Trophoblast cell (in vitro differentiated cells and primary cell): ENCODE measurements around the gene SIKE1.
A peak's percentile ranks its signal among the peaks of the same experiment; 100 is the strongest.
"Not testable (repeated sequence)": the region's sequence is repeated elsewhere in the genome, so short reads cannot be mapped to it uniquely, and the experiment has no call there.

Experiments used
- DNase-seq, 2 donors: peaks; one replicate each; pipeline ENCODE4 v3.0.0-alpha.2; 2016
- H2AFZ ChIP-seq: 2 replicates; pipeline ENCODE4 v1.6.1; 2013; ENCODE audit warnings: low read length, moderate library complexity, mild to moderate bottlenecking; ENCODE audit not compliant: insufficient read depth, poor library complexity
- H2AK5ac ChIP-seq: 2 replicates; pipeline ENCODE4 v1.6.1; 2013; ENCODE audit warnings: mild to moderate bottlenecking, low read length
- H2BK120ac ChIP-seq: 2 replicates; pipeline ENCODE4 v1.6.1; 2013; ENCODE audit warnings: low read length, mild to moderate bottlenecking, moderate library complexity; ENCODE audit not compliant: insufficient read depth, poor library complexity
- H2BK12ac ChIP-seq: 2 replicates; pipeline ENCODE4 v1.6.1; 2013; ENCODE audit warnings: mild to moderate bottlenecking, low read length, moderate library complexity
- H2BK5ac ChIP-seq: 2 replicates; pipeline ENCODE4 v1.6.1; 2013; ENCODE audit warnings: low read length, low read depth, moderate library complexity, mild to moderate bottlenecking; ENCODE audit not compliant: poor library complexity
- H3K14ac ChIP-seq: 2 replicates; pipeline ENCODE4 v1.6.1; 2013; ENCODE audit warnings: mild to moderate bottlenecking, low read length
- H3K18ac ChIP-seq: 2 replicates; pipeline ENCODE4 v1.6.1; 2013; ENCODE audit warnings: mild to moderate bottlenecking, low read length
- H3K23ac ChIP-seq: 2 replicates; pipeline ENCODE4 v1.6.1; 2013; ENCODE audit warnings: low read length
- H3K27ac ChIP-seq: 2 replicates; pipeline ENCODE4 v1.5.1; 2013; ENCODE audit warnings: low read depth, mild to moderate bottlenecking, inconsistent platforms, low read length, moderate library complexity
- H3K27me3 ChIP-seq: 2 replicates; pipeline ENCODE4 v1.6.1; 2013; ENCODE audit warnings: inconsistent platforms, mild to moderate bottlenecking, low read length, moderate library complexity; ENCODE audit not compliant: insufficient read depth
- H3K36me3 ChIP-seq, 2 experiments: 1 replicate in 1 of 2; 2 replicates in 1 of 2; pipeline ENCODE4 v1.6.1; 2013; ENCODE audit warnings: low read length in 2 of 2, mild to moderate bottlenecking in 2 of 2, moderate library complexity in 1 of 2; ENCODE audit not compliant: insufficient read depth in 2 of 2, control insufficient read depth in 1 of 2
- H3K4ac ChIP-seq: 2 replicates; pipeline ENCODE4 v1.6.1; 2013; ENCODE audit warnings: low read depth, mild to moderate bottlenecking, low read length, moderate library complexity
- H3K4me1 ChIP-seq, 2 experiments: 1 replicate in 1 of 2; 2 replicates in 1 of 2; pipeline ENCODE4 v1.6.1; 2013; ENCODE audit warnings: low read length in 2 of 2, mild to moderate bottlenecking in 2 of 2, moderate library complexity in 1 of 2; ENCODE audit not compliant: insufficient read depth in 2 of 2, control insufficient read depth in 1 of 2
- H3K4me2 ChIP-seq: 2 replicates; pipeline ENCODE4 v1.6.1; 2013; ENCODE audit warnings: inconsistent platforms, mild to moderate bottlenecking, low read length, moderate library complexity
- H3K4me3 ChIP-seq: 2 replicates; pipeline ENCODE4 v1.5.1; 2013; ENCODE audit warnings: mild to moderate bottlenecking, low read depth, low read length, inconsistent platforms
- H3K79me1 ChIP-seq: one replicate; pipeline ENCODE4 v1.6.1; 2013; ENCODE audit warnings: low read length
- H3K79me2 ChIP-seq: 2 replicates; pipeline ENCODE4 v1.6.1; 2013; ENCODE audit warnings: low read length, mild to moderate bottlenecking; ENCODE audit not compliant: control insufficient read depth, insufficient read depth, poor library complexity
- H3K9ac ChIP-seq: 2 replicates; pipeline ENCODE4 v1.6.1; 2013; ENCODE audit warnings: mild to moderate bottlenecking, low read length
- H3K9me3 ChIP-seq: 2 replicates; pipeline ENCODE4 v1.6.1; 2013; ENCODE audit warnings: low read depth, mild to moderate bottlenecking, control low read depth, inconsistent platforms, low read length; ENCODE audit not compliant: insufficient read depth
- H4K12ac ChIP-seq: 2 replicates; pipeline ENCODE4 v1.6.1; 2013; ENCODE audit warnings: low read depth, mild to moderate bottlenecking, low read length, moderate library complexity
- H4K8ac ChIP-seq: 2 replicates; pipeline ENCODE4 v1.6.1; 2013; ENCODE audit warnings: low read depth, mild to moderate bottlenecking, low read length, moderate library complexity
- H4K91ac ChIP-seq: one replicate; pipeline ENCODE4 v1.6.1; 2013; ENCODE audit warnings: low read depth, mild to moderate bottlenecking, low read length, moderate library complexity
- WGBS: extraction: QIAGEN DNeasy Blood & Tissue Kit; methylation state at CpG from one replicate; pipeline ENCODE4 v1.1.7; 2013; ENCODE audit warnings: missing lambda C conversion rate; ENCODE audit not compliant: insufficient read length, insufficient coverage; ENCODE audit errors: extremely low coverage; 5-methylcytosine and 5-hydroxymethylcytosine counted together

Gene SIKE1

DNA sequence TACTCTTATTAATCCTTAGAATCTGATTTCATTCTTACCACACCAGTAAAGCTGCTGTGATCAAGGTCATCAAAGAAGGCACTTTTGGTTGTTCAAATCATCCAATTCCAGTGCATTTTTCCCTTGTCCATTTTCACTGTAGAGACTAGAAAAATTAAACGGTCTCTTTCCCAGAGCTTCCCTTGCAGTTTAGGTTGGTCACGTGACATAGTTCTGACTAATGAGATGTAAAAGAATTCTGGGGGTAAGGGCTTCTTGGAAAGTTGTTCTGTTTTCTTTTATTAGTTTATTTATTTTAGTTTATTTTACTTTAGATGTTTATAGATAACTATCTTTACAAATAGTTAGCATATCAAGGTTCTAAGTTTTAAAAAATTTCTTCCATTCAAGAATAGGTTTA, 39.9 kb upstream of the SIKE1 start:
- H3K27ac ChIP-seq = no peak overlapping the region
- H2BK120ac ChIP-seq = no peak overlapping the region
- no peaks in the 10 kb centered on the region for H3K4me1 ChIP-seq
- no peaks in the 10 kb centered on the region for H3K9me3 ChIP-seq
- H3K14ac ChIP-seq = no peak overlapping the region
- no CpG with 5 or more reads among the region's 2 CpGs for WGBS
- no peak overlapping the region for H4K12ac ChIP-seq
- H3K4me2 ChIP-seq = no peak overlapping the region
- no peaks in the 10 kb centered on the region for H3K79me1 ChIP-seq
- no peak for DNase-seq
- H2AFZ ChIP-seq = no peak overlapping the region
- no peak overlapping the region for H3K18ac ChIP-seq
- H4K8ac ChIP-seq = no peak overlapping the region
- H2BK5ac ChIP-seq = no peak overlapping the region
- no peak overlapping the region for H3K9ac ChIP-seq
- H3K4me3 ChIP-seq = no peak overlapping the region
- no peaks in the 10 kb centered on the region for H3K27me3 ChIP-seq
- no peak overlapping the region for H2AK5ac ChIP-seq
- no peak overlapping the region for H3K4ac ChIP-seq
- H2BK12ac ChIP-seq = no peak overlapping the region
- no peak overlapping the region for H4K91ac ChIP-seq
- H3K36me3 ChIP-seq = no peaks in the 10 kb centered on the region
- H3K79me2 ChIP-seq = no peaks in the 10 kb centered on the region
- H3K23ac ChIP-seq = no peak overlapping the region

DNA sequence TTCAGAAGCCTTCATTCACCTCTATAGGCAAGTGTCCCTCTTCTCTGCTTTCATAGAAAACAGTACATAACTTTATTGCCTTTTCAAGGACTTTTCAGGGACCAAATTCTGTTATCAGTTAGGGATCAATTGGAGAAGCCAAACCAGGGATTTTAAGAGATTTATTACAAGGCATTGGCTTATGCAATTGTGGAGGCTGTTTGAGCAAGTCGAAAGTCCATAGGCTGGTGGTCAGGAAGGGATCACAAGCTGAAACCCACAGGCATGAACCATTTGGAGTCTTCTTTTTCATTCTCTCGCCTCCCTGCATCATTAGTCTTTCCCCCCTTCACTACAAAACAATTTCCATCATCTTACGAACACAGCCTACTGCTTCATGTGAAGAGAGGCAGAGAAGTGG, 39.4 kb upstream of the SIKE1 start:
- Histone ChIP-seq H4K8ac (no peak overlapping the region), H2BK120ac (no peak overlapping the region), H3K36me3 (no peaks in the 10 kb centered on the region), H3K9me3 (no peaks in the 10 kb centered on the region), H2AFZ (no peak overlapping the region), H2BK5ac (no peak overlapping the region), H3K4me2 (no peak overlapping the region), H2BK12ac (no peak overlapping the region), H3K4me1 (no peaks in the 10 kb centered on the region), H3K14ac (no peak overlapping the region), H3K79me1 (no peaks in the 10 kb centered on the region), H3K79me2 (no peaks in the 10 kb centered on the region), H3K18ac (no peak overlapping the region), H2AK5ac (no peak overlapping the region), H3K23ac (no peak overlapping the region), H3K4ac (no peak overlapping the region), H3K4me3 (no peak overlapping the region), H3K27me3 (no peaks in the 10 kb centered on the region), H3K9ac (no peak overlapping the region), H3K27ac (no peak overlapping the region), H4K12ac (no peak overlapping the region), H4K91ac (no peak overlapping the region)
- no peak for DNase-seq
- 100% methylated on average over 2 of the region's 3 CpGs for WGBS

- not testable (repeated sequence) for H3K27ac ChIP-seq, H3K79me1 ChIP-seq, H3K9me3 ChIP-seq, H3K18ac ChIP-seq, H2BK5ac ChIP-seq, H3K4me1 ChIP-seq, H4K8ac ChIP-seq, H3K27me3 ChIP-seq, H4K91ac ChIP-seq, H3K4me3 ChIP-seq, H2BK120ac ChIP-seq, H3K4me2 ChIP-seq, H3K79me2 ChIP-seq, H3K14ac ChIP-seq, DNase-seq, H4K12ac ChIP-seq, H2BK12ac ChIP-seq, H3K9ac ChIP-seq, H3K23ac ChIP-seq, H2AFZ ChIP-seq, H3K36me3 ChIP-seq, H3K4ac ChIP-seq, H2AK5ac ChIP-seq
- no CpG with 5 or more reads among the region's 33 CpGs for WGBS
Measured at GRCh38 chr1:114804449-114804848, 24.0 kb upstream of the SIKE1 start.

- H2AK5ac ChIP-seq = no peak overlapping the region
- no peak overlapping the region for H3K23ac ChIP-seq
- no peaks in the 10 kb centered on the region for H3K9me3 ChIP-seq
- no peak overlapping the region for H2AFZ ChIP-seq
- no peak overlapping the region for H2BK5ac ChIP-seq
- H4K91ac ChIP-seq = no peak overlapping the region
- H4K12ac ChIP-seq = no peak overlapping the region
- no peaks in the 10 kb centered on the region for H3K79me2 ChIP-seq
- H3K4me2 ChIP-seq = no peak overlapping the region
- WGBS = no CpG with 5 or more reads among the region's 3 CpGs
- H3K27ac ChIP-seq = no peak overlapping the region
- no peaks in the 10 kb centered on the region for H3K4me1 ChIP-seq
- no peak overlapping the region for H3K14ac ChIP-seq
- no peak overlapping the region for H3K4ac ChIP-seq
- H3K36me3 ChIP-seq = no peaks in the 10 kb centered on the region
- H3K4me3 ChIP-seq = no peak overlapping the region
- no peak overlapping the region for H2BK12ac ChIP-seq
- H3K9ac ChIP-seq = no peak overlapping the region
- peak overlapping the region; percentile 43 for H2BK120ac ChIP-seq
- H3K79me1 ChIP-seq = no peaks in the 10 kb centered on the region
- H3K18ac ChIP-seq = no peak overlapping the region
- H4K8ac ChIP-seq = no peak overlapping the region
- no peak for DNase-seq
- H3K27me3 ChIP-seq = no peaks in the 10 kb centered on the region
Measured at GRCh38 chr1:114803001-114803400, 22.5 kb upstream of the SIKE1 start.
